GM19468 (cell line): ENCODE measurements around the gene CCDC92.
"Not testable (repeated sequence)": the region's sequence is repeated elsewhere in the genome, so short reads cannot be mapped to it uniquely, and the experiment has no call there.

ENCODE experiments used
- ATAC-seq: cut with Tn5 transposase; IDR thresholded peaks from one replicate; pipeline ENCODE4 v1.9.1; 2021; ENCODE audit warnings: mild to moderate bottlenecking, moderate library complexity, moderate number of reproducible peaks; ENCODE audit not compliant: unreplicated experiment; ENCODE audit errors: extremely low read depth

The CCDC92 gene

GRCh38 chr12:123951467-123951866 is 21.2 kb downstream of the CCDC92 start:
- no peak for ATAC-seq

- ATAC-seq, result no peak
These were observed 21.9 kb downstream of the CCDC92 start for GRCh38 chr12:123950476-123951349.

- no peak for ATAC-seq
These were observed 22.9 kb downstream of the CCDC92 start for GRCh38 chr12:123949770-123950165.

DNA sequence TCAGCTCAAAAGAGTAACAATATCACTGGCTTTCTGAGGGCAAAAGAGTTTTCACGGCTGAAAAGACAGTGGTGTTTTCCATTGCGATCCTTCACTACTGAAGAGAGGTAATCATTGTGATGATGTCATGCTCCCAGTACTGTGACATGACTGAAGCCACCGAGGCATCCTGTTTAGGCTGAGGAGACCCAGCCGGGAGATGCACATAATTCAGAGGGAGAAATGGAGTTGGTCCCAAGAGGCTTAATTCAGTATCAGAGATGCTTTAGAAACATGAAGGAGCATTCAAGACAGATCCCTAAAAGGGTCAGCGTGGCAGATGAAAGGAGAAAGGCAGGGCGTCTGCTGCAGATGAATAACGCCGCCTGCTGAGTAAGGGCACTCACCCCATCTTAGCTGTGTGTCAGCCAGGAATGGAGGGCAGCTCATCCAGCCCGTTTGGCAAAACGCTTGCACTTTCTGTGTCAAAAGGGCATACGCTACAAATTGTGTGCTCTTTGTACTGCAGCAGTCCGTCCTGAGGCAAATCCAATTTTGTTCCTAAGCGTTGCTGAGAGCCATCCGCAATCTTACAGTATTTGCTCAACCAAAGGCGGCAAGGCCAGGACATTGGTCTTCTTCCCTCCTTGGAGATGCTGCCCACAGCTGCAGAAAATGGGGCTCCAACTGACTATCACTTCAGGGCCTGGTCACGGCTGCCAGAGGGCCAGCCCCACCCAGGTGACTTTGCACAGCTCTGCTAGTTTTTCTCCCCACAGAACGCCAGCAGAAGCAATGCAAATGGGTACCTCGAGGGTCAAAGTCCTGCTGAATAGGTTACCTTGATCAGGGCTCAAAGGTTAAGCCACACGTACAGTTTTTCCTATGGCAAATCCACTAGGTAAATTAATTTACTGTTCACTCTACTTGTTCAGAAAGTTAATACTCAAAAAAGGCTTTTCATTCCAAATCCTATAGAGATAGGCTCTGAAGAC is 23.5 kb downstream of the CCDC92 start:
- no peak for ATAC-seq

GRCh38 chr12:123948401-123948795 is 24.2 kb downstream of the CCDC92 start:
- ATAC-seq, result no peak

DNA sequence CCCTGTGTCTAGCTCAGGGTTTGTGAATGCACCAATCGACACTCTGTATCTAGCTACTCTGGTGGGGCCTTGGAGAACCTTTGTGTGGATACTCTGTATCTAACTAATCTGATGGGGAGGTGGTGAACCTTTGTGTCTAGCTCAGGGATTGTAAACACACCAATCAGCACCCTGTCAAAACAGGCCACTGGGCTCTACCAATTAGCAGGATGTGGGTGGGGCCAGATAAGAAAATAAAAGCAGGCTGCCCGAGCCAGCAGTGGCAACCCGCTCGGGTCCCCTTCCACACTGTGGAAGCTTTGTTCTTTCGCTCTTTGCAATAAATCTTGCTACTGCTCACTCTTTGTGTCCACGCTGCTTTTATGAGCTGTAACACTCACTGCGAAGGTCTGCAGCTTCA is 25.1 kb downstream of the CCDC92 start:
- ATAC-seq, result not testable (repeated sequence)

DNA sequence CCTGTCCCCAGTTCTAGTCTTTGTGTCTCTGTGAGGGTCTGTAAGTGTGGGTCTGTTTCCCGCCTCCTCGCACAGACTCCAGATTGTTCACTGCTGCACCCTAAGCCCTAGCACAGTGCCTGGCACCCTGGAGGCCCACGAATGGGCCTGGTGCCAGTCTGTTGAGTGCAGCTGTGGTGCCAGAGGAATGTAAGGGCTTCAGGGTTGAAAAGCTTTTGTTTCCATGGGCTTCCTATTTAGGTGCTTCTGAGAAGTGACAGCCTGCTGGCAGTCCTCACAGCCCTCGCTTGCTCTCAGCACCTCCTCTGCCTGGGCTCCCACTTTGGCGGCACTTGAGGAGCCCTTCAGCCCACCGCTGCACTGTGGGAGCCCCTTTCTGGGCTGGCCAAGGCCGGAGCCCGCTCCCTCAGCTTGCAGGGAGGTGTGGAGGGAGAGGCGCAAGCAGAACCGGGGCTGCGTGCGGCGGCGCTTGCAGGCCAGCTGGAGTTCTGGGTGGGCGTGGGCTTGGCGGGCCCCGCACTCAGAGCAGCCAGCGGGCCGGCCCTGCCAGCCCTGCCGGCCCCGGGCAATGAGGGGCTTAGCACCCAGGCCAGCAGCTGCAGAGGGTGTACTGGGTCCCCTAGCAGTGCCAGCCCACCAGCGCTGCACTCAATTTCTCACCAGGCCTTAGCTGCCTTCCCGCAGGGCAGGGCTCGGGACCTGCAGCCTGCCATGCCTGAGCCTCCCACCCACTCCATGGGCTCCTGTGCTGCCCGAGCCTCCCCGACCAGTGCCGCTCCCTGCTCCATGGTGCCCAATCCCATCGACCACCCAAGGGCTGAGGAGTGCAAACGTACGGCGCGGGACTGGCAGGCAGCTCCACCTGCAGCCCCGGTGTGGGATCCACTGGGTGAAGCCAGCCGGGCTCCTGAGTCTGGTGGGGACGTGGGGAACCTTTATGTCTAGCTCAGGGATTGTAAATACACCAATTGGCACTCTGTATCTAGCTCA is 25.8 kb downstream of the CCDC92 start:
- not testable (repeated sequence) for ATAC-seq

DNA sequence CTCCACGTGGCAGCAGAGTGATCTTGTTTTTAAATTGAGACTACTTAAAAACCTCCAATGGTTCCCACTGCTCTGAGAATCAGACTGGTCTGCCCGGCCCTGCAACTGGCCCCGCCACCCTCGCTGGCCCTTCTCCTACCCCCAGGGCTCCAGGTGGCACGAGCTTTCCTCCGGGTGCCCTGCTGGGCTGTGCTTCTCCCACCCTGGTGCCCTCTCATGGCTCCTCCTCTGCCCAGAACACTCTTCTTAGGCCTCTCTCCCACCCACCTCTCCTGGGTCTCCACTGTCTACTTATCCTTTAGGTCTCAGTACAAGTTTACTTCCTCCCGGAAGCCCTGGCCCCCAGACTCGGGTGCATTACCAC is 26.5 kb downstream of the CCDC92 start:
- ATAC-seq, result no peak

- ATAC-seq, result no peak
These were observed 27.1 kb downstream of the CCDC92 start for GRCh38 chr12:123945287-123946151.

DNA sequence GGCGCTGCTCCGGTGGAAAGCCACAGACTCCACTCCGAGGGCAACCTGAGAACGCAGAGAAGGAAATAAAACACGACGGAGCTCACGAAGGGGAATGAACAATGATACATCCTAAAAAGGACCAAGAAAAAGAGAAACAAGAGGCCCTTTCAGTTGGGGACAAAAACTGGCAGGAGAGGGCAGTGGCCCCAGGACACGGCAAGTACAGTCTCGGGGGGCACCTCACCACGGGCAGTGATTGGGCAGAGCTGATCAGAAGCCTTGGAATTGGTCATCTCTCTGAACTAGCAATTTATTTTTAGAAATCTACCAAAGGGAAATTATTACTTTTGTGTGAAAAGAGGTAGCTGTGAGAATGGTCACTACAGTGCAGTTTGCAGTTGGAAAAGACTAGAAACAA is 27.9 kb downstream of the CCDC92 start:
- ATAC-seq, result no peak

DNA sequence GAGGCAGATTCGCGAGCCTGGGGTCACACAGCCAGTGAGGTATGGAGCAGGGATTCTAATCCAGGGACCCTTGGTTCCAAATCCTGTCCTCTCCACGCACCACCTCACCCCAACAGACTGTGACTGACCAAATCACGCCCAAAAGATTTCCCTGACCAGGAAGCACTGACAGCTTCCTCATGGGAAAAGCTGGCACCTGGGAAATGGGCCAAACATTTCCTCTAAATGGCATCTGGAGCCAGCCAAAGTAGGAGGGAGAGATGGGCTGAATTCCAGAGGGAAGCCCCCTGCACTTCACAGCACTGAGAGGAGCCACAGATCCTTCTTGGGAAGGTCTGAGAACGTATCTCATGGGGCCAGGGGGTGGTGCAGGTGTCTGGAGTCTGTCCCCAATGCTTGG is 28.8 kb downstream of the CCDC92 start:
- ATAC-seq, result no peak

GRCh38 chr12:123942911-123943648 is 29.6 kb downstream of the CCDC92 start:
- no peak for ATAC-seq

DNA sequence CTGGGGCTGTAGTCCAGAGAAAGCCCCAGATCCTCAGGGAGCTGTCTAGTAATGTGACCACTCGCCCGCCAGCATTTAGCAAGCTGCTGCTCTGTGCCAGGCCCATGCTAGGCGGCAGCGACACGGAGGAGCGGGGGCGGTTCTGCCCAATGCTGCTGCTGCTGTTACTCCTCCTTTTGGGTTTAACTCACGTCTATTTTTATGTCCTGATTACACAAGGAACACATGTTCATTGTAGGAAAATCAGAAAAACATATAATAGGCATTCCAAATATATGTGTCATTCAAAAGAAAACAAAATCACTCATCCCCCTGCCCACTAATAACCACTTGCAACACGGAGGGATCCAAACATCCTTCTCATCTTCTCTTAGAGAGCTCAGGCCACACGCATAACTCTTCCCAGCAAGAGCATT is 30.4 kb downstream of the CCDC92 start:
- no peak for ATAC-seq

DNA sequence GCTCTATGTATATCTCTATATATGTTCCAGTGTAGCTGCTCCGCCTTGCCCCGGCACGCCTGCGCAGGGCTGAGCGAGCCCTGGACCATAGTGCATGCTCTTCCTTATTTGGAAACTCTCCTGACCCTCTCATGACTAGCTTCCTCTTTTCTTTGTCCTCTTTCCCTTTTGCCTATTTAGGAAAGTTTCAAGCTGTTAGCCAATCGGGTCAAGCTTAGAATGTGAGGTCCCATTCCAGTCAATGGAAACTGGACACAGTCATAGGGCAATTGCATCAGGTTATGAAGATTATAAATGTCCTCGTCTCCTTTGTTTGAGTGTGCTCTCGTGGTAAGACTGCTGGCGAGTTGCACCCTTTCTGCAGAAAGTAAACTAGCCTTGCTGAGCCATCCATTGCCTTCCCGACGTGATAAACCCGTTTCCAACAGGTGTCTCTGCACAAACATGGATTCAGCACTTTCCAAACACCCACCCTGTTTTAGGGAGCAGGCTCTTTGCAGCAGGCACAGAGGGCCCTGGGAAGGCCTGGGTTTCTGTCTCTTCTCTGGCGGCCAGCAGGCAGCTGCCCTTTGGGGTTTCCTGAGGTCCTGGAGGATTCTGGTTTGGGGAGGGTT is 30.9 kb downstream of the CCDC92 start:
- no peak for ATAC-seq

GRCh38 chr12:123941000-123941399 is 31.6 kb downstream of the CCDC92 start:
- ATAC-seq, result no peak

DNA sequence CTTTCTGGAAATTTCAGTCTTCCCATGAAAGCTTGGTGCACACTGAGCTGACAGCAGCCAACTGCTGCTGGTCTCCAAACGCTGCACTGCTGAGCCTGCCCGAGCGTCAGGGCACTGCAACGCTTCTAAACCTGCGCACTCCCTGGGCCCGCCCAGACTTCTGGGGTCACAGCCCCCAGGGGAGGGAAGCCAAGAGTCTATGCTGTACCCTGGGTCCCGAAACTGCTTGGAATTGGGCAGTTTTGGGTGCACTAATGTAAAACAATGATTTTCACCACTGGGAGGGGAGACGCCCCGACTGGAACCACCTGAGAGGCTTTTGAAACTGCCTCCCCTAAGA is 32.0 kb downstream of the CCDC92 start:
- ATAC-seq, result no peak

DNA sequence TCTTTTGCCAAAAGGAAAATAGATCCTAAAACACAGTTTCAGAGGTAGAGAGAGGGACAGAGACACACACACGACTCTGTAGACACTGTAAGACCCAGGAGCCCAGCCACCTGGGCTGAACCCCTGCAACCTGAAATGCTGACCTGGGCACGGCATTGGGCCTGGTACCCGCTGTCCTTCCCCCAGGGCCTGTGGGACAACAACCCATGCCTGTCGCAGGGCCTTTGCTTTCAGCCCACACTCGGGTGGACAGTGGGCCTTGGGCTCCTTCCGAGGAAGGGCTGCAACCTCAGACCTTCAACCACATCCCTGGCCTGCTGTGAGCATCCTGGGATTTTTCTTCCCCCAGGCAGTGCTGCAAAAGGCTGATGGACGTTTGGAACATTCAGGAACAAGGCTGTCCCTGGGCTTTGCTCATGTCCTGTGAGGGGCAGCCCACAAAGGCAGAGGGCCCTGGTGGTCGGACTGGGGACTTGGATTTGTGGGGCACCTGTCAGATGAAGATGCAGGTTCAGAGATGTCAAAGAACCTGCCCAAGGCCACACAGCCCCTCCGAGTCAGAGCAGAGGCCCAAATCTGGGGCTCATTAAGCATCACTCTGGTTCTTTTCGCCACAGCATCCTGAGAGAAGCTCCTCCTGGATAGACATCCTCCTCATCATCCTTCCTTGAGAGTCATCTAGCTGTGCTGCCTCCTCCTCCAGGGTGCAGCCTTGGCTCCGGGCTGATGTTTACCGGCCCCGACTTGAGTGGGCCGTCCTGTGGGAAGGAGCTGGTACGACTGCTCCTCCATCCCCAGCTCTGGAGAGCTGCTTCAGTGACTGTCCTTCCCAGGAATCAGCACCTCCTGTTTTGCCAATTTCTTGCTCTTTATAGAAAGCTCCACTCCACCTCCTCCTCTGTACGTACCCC is 32.7 kb downstream of the CCDC92 start:
- no peak for ATAC-seq
